ENCODE data around the gene PPP1R3G.

- TF ChIP-seq SP1 (CRISPR knock-in tag; conservative IDR thresholded peaks at IDR 0.05) = no peak
- no peak for TF ChIP-seq ATF6 (CRISPR knock-in tag; IDR thresholded peaks at IDR 0.05)
- no peak for TF ChIP-seq CTCF (IDR thresholded peaks at IDR 0.05)
- no peak for TF ChIP-seq ZNF219 (CRISPR knock-in tag; IDR thresholded peaks at IDR 0.05; ENCODE audit: borderline replicate concordance)
Measured at GRCh38 chr6:5071216-5071615, 13.9 kb upstream of the PPP1R3G start.
